DOHH2 (cell line): ENCODE measurements around the gene KLK12.

ENCODE experiments used
- CTCF ChIP-seq: fragments of 200-600 bp; sonication (generic); IDR thresholded peaks from one replicate; pipeline ENCODE4 v1.5.1; 2014; ENCODE audit warnings: antibody characterized with exemption, mild to moderate bottlenecking, low read depth, low read length; ENCODE audit not compliant: poor library complexity, severe bottlenecking
- EZH2phosphoT487 ChIP-seq: fragments of 200-600 bp; sonication (generic); IDR thresholded peaks from 2 replicates; pipeline ENCODE4 v1.6.1; 2017; ENCODE audit warnings: borderline replicate concordance, mild to moderate bottlenecking, antibody characterized with exemption, low read length, moderate library complexity, mixed read lengths

DNA sequence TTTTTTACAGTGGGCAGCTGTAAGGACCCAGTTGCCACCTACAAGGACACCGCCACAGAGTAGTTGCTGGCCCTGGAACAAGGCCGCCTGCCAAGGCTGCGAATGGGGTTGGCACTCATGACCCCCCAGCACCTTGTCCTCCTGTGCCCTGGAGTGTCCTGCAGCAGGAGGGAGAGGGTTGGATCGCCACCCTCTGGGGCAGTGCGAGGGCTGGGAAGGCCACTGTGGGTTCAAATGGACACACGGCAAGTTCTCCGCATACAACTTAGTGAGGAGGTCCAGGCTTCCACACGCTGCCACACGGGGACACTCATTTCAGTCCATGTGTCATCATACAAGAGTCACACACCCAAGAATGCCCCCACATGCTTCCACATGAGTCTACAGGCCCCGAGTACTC is 34.4 kb downstream of the KLK12 start:
- TF ChIP-seq CTCF (no peak), EZH2phosphoT487 (no peak)
